Stomach (tissue), 4 donors: ENCODE results near the gene MAST4.

ENCODE experiments used
- CTCF ChIP-seq, 7 experiments: fragments of 450-650 bp in 4 of 7; fragments of 200-600 bp in 3 of 7; sonication (generic) in 3 of 7; IDR thresholded peaks; one replicate each; pipeline ENCODE4 v1.5.1; 2016 to 2019; ENCODE audit warnings: antibody characterized with exemption in 7 of 7, control low read depth in 2 of 7, mild to moderate bottlenecking in 1 of 7
- EP300 ChIP-seq: sonication (generic); formaldehyde crosslinking; IDR thresholded peaks from one replicate; pipeline ENCODE4 v1.6.1; 2017; ENCODE audit warnings: antibody characterized with exemption
- POLR2A ChIP-seq, 4 donors: fragments of 450-650 bp; IDR thresholded peaks; one replicate each; pipeline ENCODE4 v1.6.1; 2016; ENCODE audit warnings: antibody characterized with exemption in 4 of 4, control low read depth in 2 of 4, mild to moderate bottlenecking in 1 of 4, moderate library complexity in 1 of 4
- POLR2AphosphoS5 ChIP-seq, 3 donors: sonication (generic); formaldehyde crosslinking; IDR thresholded peaks; one replicate each; pipeline ENCODE4 v1.6.1; 2016; ENCODE audit warnings: antibody characterized with exemption in 3 of 3

- TF ChIP-seq CTCF (IDR thresholded peaks at IDR 0.05) = no peak
- TF ChIP-seq POLR2A (IDR thresholded peaks at IDR 0.05) = no peak
- no peak for TF ChIP-seq POLR2AphosphoS5 (IDR thresholded peaks at IDR 0.05)
- no peak for TF ChIP-seq EP300
These were observed 390.9 kb downstream of the MAST4 start for GRCh38 chr5:66987126-66987525.
